HepG2 (cell line): ENCODE data around the gene HEMK1. TPM values are rescaled to one million over a fixed set of nuclear protein-coding genes. Genes with fewer than 3 reads are reported as not detected.

Experiments used
- ATAC-seq: fragments of 200-7000 bp; cut with Tn5 transposase; 3 replicates; pipeline ENCODE4 v1.9.1; 2020; ENCODE audit warnings: mild to moderate bottlenecking, moderate library complexity
- BruUV-seq: library from RNA; stranded (reverse); fragments of 400-500 nt; replicated peaks from 2 replicates; lab custom pipeline; 2021; lab: Mats Ljungman, UMichigan
- CTCF ChIA-PET: fragments of 300-600 bp; formaldehyde crosslinking; extraction: SDS; loops from one replicate; lab custom pipeline; 2021; ENCODE audit warnings: low total read pairs, inconsistent platforms, low intra/inter-chr PET ratio; lab: Yijun Ruan, JAX
- POLR2A ChIA-PET: fragments of 350-600 bp; sonication (Branson Sonifier 250); formaldehyde crosslinking; loops from one replicate; lab custom pipeline; 2020; ENCODE audit warnings: antibody characterized with exemption, inconsistent platforms; lab: Yijun Ruan, JAX
- DNase-seq: peaks from one replicate; pipeline ENCODE4 v3.0.0-alpha.2; 2015; ENCODE audit warnings: low spot score
- FAIRE-seq: peaks from 3 replicates; lab custom pipeline; 2011; peaks lifted over from hg19 to GRCh38; lab: Jason Lieb, UNC
- H2AFZ ChIP-seq: one replicate; pipeline ENCODE4 v1.6.1; 2011; ENCODE audit warnings: low read length, inconsistent platforms
- H3K27ac ChIP-seq: fragments of 300-600 bp; 3 replicates; pipeline ENCODE4 v1.8.0; 2011; ENCODE audit warnings: mixed run types, mild to moderate bottlenecking, mixed read lengths, low read length, inconsistent platforms; ENCODE audit not compliant: insufficient read depth; ENCODE audit errors: extremely low read length
- H3K27me3 ChIP-seq, 2 experiments: fragments of 200-600 bp in 1 of 2; 2 replicates in 1 of 2; 3 replicates in 1 of 2; pipeline versions ENCODE4 v1.6.0 to v1.8.0; 2011; ENCODE audit warnings: low read length in 2 of 2, mild to moderate bottlenecking in 2 of 2, moderate library complexity in 2 of 2, inconsistent platforms in 1 of 2; ENCODE audit not compliant: insufficient read depth in 2 of 2, control insufficient read depth in 1 of 2
- H3K36me3 ChIP-seq, 2 experiments: fragments of 200-600 bp in 1 of 2; replicated peaks in 1 of 2; 2 replicates in 1 of 2; 3 replicates in 1 of 2; pipeline versions ENCODE4 v1.5.1 to v1.8.0; 2011; ENCODE audit warnings: low read length in 2 of 2, inconsistent platforms in 1 of 2; ENCODE audit not compliant: insufficient read depth in 2 of 2, control insufficient read depth in 1 of 2
- H3K4me1 ChIP-seq: 2 replicates; pipeline ENCODE4 v1.5.1; 2012; ENCODE audit warnings: low read length, inconsistent platforms; ENCODE audit not compliant: insufficient read depth
- H3K4me2 ChIP-seq: 2 replicates; pipeline ENCODE4 v1.6.0; 2011; ENCODE audit warnings: low read depth, low read length, inconsistent platforms
- H3K4me3 ChIP-seq, 3 experiments: fragments of 200-600 bp in 1 of 3; sonication (generic), shearing (Covaris generic) in 1 of 3; replicated peaks in 1 of 3; 2 replicates each; pipeline ENCODE4 v1.5.1; 2011 to 2016; ENCODE audit warnings: low read length in 3 of 3, inconsistent platforms in 2 of 3, low read depth in 2 of 3, mild to moderate bottlenecking in 2 of 3, control low read depth in 1 of 3, mixed read lengths in 1 of 3; ENCODE audit not compliant: insufficient read depth in 1 of 3
- H3K79me2 ChIP-seq: one replicate; pipeline ENCODE4 v1.6.1; 2011; ENCODE audit warnings: low read length, inconsistent platforms; ENCODE audit not compliant: insufficient read depth
- H3K9ac ChIP-seq: 2 replicates; pipeline ENCODE4 v1.6.0; 2011; ENCODE audit warnings: mild to moderate bottlenecking, low read depth, low read length, inconsistent platforms; ENCODE audit not compliant: insufficient read depth
- H3K9me3 ChIP-seq: 2 replicates; pipeline ENCODE4 v1.5.1; 2012; ENCODE audit warnings: mild to moderate bottlenecking, low read length
- H4K20me1 ChIP-seq: 2 replicates; pipeline ENCODE4 v1.6.0; 2011; ENCODE audit warnings: inconsistent platforms, mild to moderate bottlenecking, low read length, moderate library complexity; ENCODE audit not compliant: insufficient read depth
- ARID2 ChIP-seq: sonication (generic); formaldehyde crosslinking; IDR thresholded peaks from 2 replicates; pipeline ENCODE4 v1.8.1; 2022; ENCODE audit warnings: mild to moderate bottlenecking, missing genetic modification reagents, borderline replicate concordance
- HDAC6 ChIP-seq: fragments of 200-600 bp; sonication (generic); IDR thresholded peaks from 2 replicates; pipeline ENCODE4 v1.7.0; 2017; ENCODE audit warnings: mild to moderate bottlenecking, antibody characterized with exemption, low read length, low read depth
- HHEX ChIP-seq: IDR thresholded peaks from 2 replicates; pipeline ENCODE4 v1.6.1; 2016; ENCODE audit warnings: control low read depth
- HNF4G ChIP-seq, 2 experiments: sonication (generic) in 1 of 2; formaldehyde crosslinking in 1 of 2; IDR thresholded peaks; 2 replicates each; pipeline versions ENCODE4 v1.4.0 to v1.6.1; 2011 to 2020; ENCODE audit warnings: borderline replicate concordance in 2 of 2, low read depth in 2 of 2, mild to moderate bottlenecking in 2 of 2, low read length in 1 of 2, missing genetic modification reagents in 1 of 2, moderate library complexity in 1 of 2
- HNRNPLL ChIP-seq: fragments of 200-400 bp; formaldehyde crosslinking; IDR thresholded peaks from 2 replicates; pipeline ENCODE4 v1.6.1; 2017; ENCODE audit warnings: mild to moderate bottlenecking, low read depth, low read length; ENCODE audit not compliant: poor library complexity, severe bottlenecking
- KDM3A ChIP-seq: IDR thresholded peaks from 2 replicates; pipeline ENCODE4 v1.6.1; 2018; ENCODE audit warnings: low read depth, missing compliant biosample characterization
- POLR2G ChIP-seq: fragments of 200-400 bp; formaldehyde crosslinking; IDR thresholded peaks from 2 replicates; pipeline ENCODE4 v1.6.1; 2018; ENCODE audit warnings: mild to moderate bottlenecking, low read depth, low read length, moderate library complexity
- SAP130 ChIP-seq: IDR thresholded peaks from 2 replicates; pipeline ENCODE4 v1.6.1; 2016; ENCODE audit warnings: low read depth
- SIN3B ChIP-seq: fragments of 150-350 bp; IDR thresholded peaks from 2 replicates; pipeline ENCODE4 v1.6.1; 2014; ENCODE audit warnings: low read length
- TFAP4 ChIP-seq: sonication (generic); IDR thresholded peaks from 2 replicates; pipeline ENCODE4 v1.6.1; 2016; ENCODE audit warnings: low read depth, borderline replicate concordance
- ZBTB7A ChIP-seq: sonication (generic); formaldehyde crosslinking; IDR thresholded peaks from 2 replicates; pipeline ENCODE4 v1.8.0; 2022; ENCODE audit warnings: mild to moderate bottlenecking, missing genetic modification reagents
- ZNF562 ChIP-seq: sonication (generic); formaldehyde crosslinking; IDR thresholded peaks from 2 replicates; pipeline ENCODE4 v1.8.0; 2022; ENCODE audit warnings: missing genetic modification reagents, borderline replicate concordance
- ZNF577 ChIP-seq: sonication (generic); formaldehyde crosslinking; IDR thresholded peaks from 2 replicates; pipeline ENCODE4 v1.4.0; 2020; ENCODE audit warnings: mild to moderate bottlenecking, low read depth, missing genetic modification reagents, borderline replicate concordance
- ZNF629 ChIP-seq: sonication (generic); formaldehyde crosslinking; conservative IDR thresholded peaks from 2 replicates; pipeline ENCODE4 v1.5.0; 2020; ENCODE audit warnings: missing genetic modification reagents
- WGBS: methylation state at CpG from one replicate; pipeline ENCODE4 v1.1.6; 2017; ENCODE audit warnings: low lambda C conversion rate; 5-methylcytosine and 5-hydroxymethylcytosine counted together
- in situ Hi-C: cut with HindIII; loops from 2 replicates; pipeline ENCODE4 v1.10.0; 2017; ENCODE audit warnings: low pct_unique_long_range_greater_than_20kb; ENCODE audit not compliant: extremely low pct_ligation_motif_present
- intact Hi-C: fragments of 100-400 bp; cut with micrococcal nuclease; formaldehyde crosslinking; loops from one replicate; pipeline ENCODE4 v1.10.0; 2022; ENCODE audit not compliant: unreplicated experiment
- polyA plus RNA-seq, 8 experiments: library from polyadenylated mRNA; depleted of rRNA in 3 of 8; stranded (reverse) in 7 of 8; unstranded in 1 of 8; fragments of >200 nt; fragmentation: Illumina TruSeq in 4 of 8; extraction: Trizol in 4 of 8; gene quantifications; 2 replicates each; pipeline versions ENCODE4 v1.2.1 to v1.2.3, GENCODE V29; 2011 to 2016; ENCODE audit warnings: low read depth in 4 of 8, missing spikeins in 1 of 8, mixed read lengths in 1 of 8; ENCODE audit not compliant: insufficient read depth in 1 of 8
- total RNA-seq, 5 experiments: library from RNA; depleted of rRNA; stranded (reverse); fragments of >200 nt; fragmentation: Illumina TruSeq; extraction: Trizol; gene quantifications; 2 replicates each; pipeline ENCODE4 v1.2.3, GENCODE V29; 2016; ENCODE audit warnings: low read depth in 1 of 5
- TF ChIP-seq, protein P1 (sequence below): IDR thresholded peaks from 2 replicates; pipeline ENCODE4 v1.4.0; 2020; ENCODE audit warnings: mild to moderate bottlenecking, missing genetic modification reagents
- TF ChIP-seq, protein P2 (sequence below): sonication (generic); formaldehyde crosslinking; IDR thresholded peaks from 2 replicates; pipeline ENCODE4 v1.4.0; 2020; ENCODE audit warnings: missing genetic modification reagents
- TF ChIP-seq, protein P3 (sequence below): IDR thresholded peaks from 2 replicates; pipeline ENCODE4 v1.6.1; 2016; ENCODE audit warnings: missing genetic modification reagents, missing compliant biosample characterization

HEMK1 gene
- total and polyA plus RNA-seq, 2 of the 13 experiments (the other 11 are each of a cell fraction or from before 2014, with no cell fraction given) = 9.8 to 12.6 TPM

DNA sequence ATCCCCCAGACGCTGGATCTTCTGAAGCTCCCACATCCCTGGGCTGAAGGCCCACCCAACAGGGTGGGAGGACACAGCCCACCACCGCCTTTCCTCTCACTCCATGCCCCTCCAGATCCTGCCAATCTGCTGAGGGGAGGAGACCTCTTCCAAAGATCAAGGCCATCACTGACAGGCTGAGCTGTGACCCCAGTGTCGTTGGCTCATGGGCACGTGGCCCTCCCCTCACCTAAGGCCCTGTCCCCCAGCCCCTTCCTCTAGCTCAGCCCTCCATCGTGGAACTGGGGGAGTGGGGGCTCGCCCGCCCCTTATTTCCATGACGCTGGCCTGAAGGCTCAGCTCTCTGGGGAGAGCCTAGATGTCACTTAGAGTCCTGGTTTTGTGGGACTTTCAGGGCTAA is 12.2 kb upstream of the HEMK1 start (continued):
- TF ChIP-seq SIN3B (no peak), SAP130 (CRISPR knock-in tag) (no peak; the same call in 1 of the 2 replicates), HNRNPLL (no peak)

GRCh38 chr3:50557915-50558314 is 11.4 kb upstream of the HEMK1 start:
- H3K36me3 ChIP-seq = no peaks in the 10 kb centered on the region
- WGBS = 18% methylated on average over 5 of the region's 7 CpGs
- no peaks in the 10 kb centered on the region for H3K79me2 ChIP-seq
- H3K9ac ChIP-seq = no peak overlapping the region
- H2AFZ ChIP-seq = no peak overlapping the region
- no peak for DNase-seq
- H3K4me2 ChIP-seq = no peak overlapping the region
- peaks cover 1 to 39% of the 10 kb centered on the region in 2 experiments; a peak in 4 of 5 replicates for H3K27me3 ChIP-seq
- H4K20me1 ChIP-seq = no peaks in the 10 kb centered on the region
- H3K9me3 ChIP-seq = no peaks in the 10 kb centered on the region
- H3K4me3 ChIP-seq = no peak overlapping the region
- ATAC-seq = no peak
- BruUV-seq = no TSS peak
- in situ Hi-C loops = no loop called here
- no peak overlapping the region for H3K27ac ChIP-seq
- ChIA-PET POLR2A (interaction anchor here (1.0 to 1.2 kb wide), 2 partner anchors 11 to 207 kb away, joined by 3 to 5 read pairs; partner anchors contain the start of genes CYB561D2, HEMK1 and NPRL2), CTCF (no interaction called here)
- intact Hi-C loops = no loop called here
- peaks cover 16% of the 10 kb centered on the region for H3K4me1 ChIP-seq
- FAIRE-seq = no peak
- TF ChIP-seq HNF4G (IDR thresholded peaks at IDR 0.05; ENCODE audit: borderline replicate concordance, low read depth, low read length) (no peak), HNF4G (CRISPR knock-in tag; IDR thresholded peaks at IDR 0.05; ENCODE audit: borderline replicate concordance, low read depth) (no peak), ZNF562 (no peak), ZNF577 (CRISPR knock-in tag) (no peak), HDAC6 (no peak), ZBTB7A (no peak), ARID2 (CRISPR knock-in tag) (no peak), HHEX (CRISPR knock-in tag) (no peak), ZNF629 (CRISPR knock-in tag) (no peak), POLR2G (no peak), TFAP4 (no peak), KDM3A (CRISPR knock-in tag) (no peak)
- TF ChIP-seq, protein P1, sequence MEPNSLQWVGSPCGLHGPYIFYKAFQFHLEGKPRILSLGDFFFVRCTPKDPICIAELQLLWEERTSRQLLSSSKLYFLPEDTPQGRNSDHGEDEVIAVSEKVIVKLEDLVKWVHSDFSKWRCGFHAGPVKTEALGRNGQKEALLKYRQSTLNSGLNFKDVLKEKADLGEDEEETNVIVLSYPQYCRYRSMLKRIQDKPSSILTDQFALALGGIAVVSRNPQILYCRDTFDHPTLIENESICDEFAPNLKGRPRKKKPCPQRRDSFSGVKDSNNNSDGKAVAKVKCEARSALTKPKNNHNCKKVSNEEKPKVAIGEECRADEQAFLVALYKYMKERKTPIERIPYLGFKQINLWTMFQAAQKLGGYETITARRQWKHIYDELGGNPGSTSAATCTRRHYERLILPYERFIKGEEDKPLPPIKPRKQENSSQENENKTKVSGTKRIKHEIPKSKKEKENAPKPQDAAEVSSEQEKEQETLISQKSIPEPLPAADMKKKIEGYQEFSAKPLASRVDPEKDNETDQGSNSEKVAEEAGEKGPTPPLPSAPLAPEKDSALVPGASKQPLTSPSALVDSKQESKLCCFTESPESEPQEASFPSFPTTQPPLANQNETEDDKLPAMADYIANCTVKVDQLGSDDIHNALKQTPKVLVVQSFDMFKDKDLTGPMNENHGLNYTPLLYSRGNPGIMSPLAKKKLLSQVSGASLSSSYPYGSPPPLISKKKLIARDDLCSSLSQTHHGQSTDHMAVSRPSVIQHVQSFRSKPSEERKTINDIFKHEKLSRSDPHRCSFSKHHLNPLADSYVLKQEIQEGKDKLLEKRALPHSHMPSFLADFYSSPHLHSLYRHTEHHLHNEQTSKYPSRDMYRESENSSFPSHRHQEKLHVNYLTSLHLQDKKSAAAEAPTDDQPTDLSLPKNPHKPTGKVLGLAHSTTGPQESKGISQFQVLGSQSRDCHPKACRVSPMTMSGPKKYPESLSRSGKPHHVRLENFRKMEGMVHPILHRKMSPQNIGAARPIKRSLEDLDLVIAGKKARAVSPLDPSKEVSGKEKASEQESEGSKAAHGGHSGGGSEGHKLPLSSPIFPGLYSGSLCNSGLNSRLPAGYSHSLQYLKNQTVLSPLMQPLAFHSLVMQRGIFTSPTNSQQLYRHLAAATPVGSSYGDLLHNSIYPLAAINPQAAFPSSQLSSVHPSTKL = no peak
- TF ChIP-seq, protein P2, sequence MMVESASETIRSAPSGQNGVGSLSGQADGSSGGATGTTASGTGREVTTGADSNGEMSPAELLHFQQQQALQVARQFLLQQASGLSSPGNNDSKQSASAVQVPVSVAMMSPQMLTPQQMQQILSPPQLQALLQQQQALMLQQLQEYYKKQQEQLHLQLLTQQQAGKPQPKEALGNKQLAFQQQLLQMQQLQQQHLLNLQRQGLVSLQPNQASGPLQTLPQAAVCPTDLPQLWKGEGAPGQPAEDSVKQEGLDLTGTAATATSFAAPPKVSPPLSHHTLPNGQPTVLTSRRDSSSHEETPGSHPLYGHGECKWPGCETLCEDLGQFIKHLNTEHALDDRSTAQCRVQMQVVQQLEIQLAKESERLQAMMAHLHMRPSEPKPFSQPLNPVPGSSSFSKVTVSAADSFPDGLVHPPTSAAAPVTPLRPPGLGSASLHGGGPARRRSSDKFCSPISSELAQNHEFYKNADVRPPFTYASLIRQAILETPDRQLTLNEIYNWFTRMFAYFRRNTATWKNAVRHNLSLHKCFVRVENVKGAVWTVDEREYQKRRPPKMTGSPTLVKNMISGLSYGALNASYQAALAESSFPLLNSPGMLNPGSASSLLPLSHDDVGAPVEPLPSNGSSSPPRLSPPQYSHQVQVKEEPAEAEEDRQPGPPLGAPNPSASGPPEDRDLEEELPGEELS = no peak
- TF ChIP-seq, protein P3, sequence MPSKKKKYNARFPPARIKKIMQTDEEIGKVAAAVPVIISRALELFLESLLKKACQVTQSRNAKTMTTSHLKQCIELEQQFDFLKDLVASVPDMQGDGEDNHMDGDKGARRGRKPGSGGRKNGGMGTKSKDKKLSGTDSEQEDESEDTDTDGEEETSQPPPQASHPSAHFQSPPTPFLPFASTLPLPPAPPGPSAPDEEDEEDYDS (CRISPR knock-in tag) = no peak
